GM18858 (cell line): ENCODE results near the gene WNT4.
"Not testable (repeated sequence)": the region's sequence is repeated elsewhere in the genome, so short reads cannot be mapped to it uniquely, and the experiment has no call there.

ENCODE experiments used
- ATAC-seq: cut with Tn5 transposase; IDR thresholded peaks from one replicate; pipeline ENCODE4 v1.9.1; 2021; ENCODE audit not compliant: unreplicated experiment

Gene WNT4

GRCh38 chr1:22114083-22115012 is 28.5 kb downstream of the WNT4 start:
- no peak for ATAC-seq

GRCh38 chr1:22112554-22112953 is 30.3 kb downstream of the WNT4 start:
- no peak for ATAC-seq

- ATAC-seq: no peak
Observed at GRCh38 chr1:22111620-22112019, 31.3 kb downstream of the WNT4 start.

GRCh38 chr1:22111115-22111514 is 31.8 kb downstream of the WNT4 start:
- no peak for ATAC-seq

- ATAC-seq: no peak
Observed at GRCh38 chr1:22110016-22110415, 32.9 kb downstream of the WNT4 start.

GRCh38 chr1:22108339-22109105 is 34.4 kb downstream of the WNT4 start:
- ATAC-seq: no peak

- ATAC-seq: no peak
Observed at GRCh38 chr1:22107126-22107525, 35.8 kb downstream of the WNT4 start.

- ATAC-seq: no peak
Observed at GRCh38 chr1:22105611-22106207, 37.2 kb downstream of the WNT4 start.

GRCh38 chr1:22104865-22105437 is 37.9 kb downstream of the WNT4 start:
- ATAC-seq: no peak

GRCh38 chr1:22104094-22104493 is 38.8 kb downstream of the WNT4 start:
- ATAC-seq: no peak

GRCh38 chr1:22102746-22103145 is 40.2 kb downstream of the WNT4 start:
- no peak for ATAC-seq

- ATAC-seq: no peak
Observed at GRCh38 chr1:22101995-22102394, 40.9 kb downstream of the WNT4 start.

GRCh38 chr1:22101199-22101598 is 41.7 kb downstream of the WNT4 start:
- ATAC-seq: no peak

GRCh38 chr1:22100168-22100567 is 42.7 kb downstream of the WNT4 start:
- no peak for ATAC-seq

GRCh38 chr1:22098752-22099151 is 44.1 kb downstream of the WNT4 start:
- ATAC-seq: no peak

- no peak for ATAC-seq
Observed at GRCh38 chr1:22096463-22096862, 46.4 kb downstream of the WNT4 start.

- ATAC-seq: no peak
Observed at GRCh38 chr1:22096036-22096435, 46.9 kb downstream of the WNT4 start.

GRCh38 chr1:22093513-22093912 is 49.4 kb downstream of the WNT4 start:
- no peak for ATAC-seq

- not testable (repeated sequence) for ATAC-seq
Observed at GRCh38 chr1:22092026-22092768, 50.7 kb downstream of the WNT4 start.

GRCh38 chr1:22090867-22091266 is 52.0 kb downstream of the WNT4 start:
- ATAC-seq: no peak

GRCh38 chr1:22089787-22090186 is 53.1 kb downstream of the WNT4 start:
- ATAC-seq: no peak
